ENCODE results near the gene FOCAD.

Gene FOCAD

GRCh38 chr9:20726144-20726543, 42.1 kb downstream of the FOCAD start:
- in situ Hi-C loops (cut with HindIII; ENCODE audit: low sequenced_read_pairs) = no loop called here
- no peak for DNase-seq (ENCODE audit: low read depth)
- no peak for TF ChIP-seq CTCF (IDR thresholded peaks at IDR 0.05; ENCODE audit: low read depth, low read length, missing control alignments)
- no peak overlapping the region for H3K4me3 ChIP-seq (ENCODE audit: low read depth, low read length)

GRCh38 chr9:20728493-20729220, 44.6 kb downstream of the FOCAD start:
- H3K4me3 ChIP-seq (ENCODE audit: low read depth, low read length) = no peak overlapping the region
- no peak for TF ChIP-seq CTCF (IDR thresholded peaks at IDR 0.05; ENCODE audit: low read depth, low read length, missing control alignments)
- in situ Hi-C loops (cut with HindIII; ENCODE audit: low sequenced_read_pairs) = no loop called here
- peak; percentile 24 for DNase-seq (ENCODE audit: low read depth)

- in situ Hi-C loops (cut with HindIII; ENCODE audit: low sequenced_read_pairs) = no loop called here
- TF ChIP-seq CTCF (IDR thresholded peaks at IDR 0.05; ENCODE audit: low read depth, low read length, missing control alignments) = no peak
- no peak for DNase-seq (ENCODE audit: low read depth)
- H3K4me3 ChIP-seq (ENCODE audit: low read depth, low read length) = no peak overlapping the region
These were observed 45.5 kb downstream of the FOCAD start for GRCh38 chr9:20729523-20729922.

- in situ Hi-C loops (cut with HindIII; ENCODE audit: low sequenced_read_pairs) = no loop called here
- DNase-seq (ENCODE audit: low read depth) = peak; percentile 37
- no peak overlapping the region for H3K4me3 ChIP-seq (ENCODE audit: low read depth, low read length)
- TF ChIP-seq CTCF (IDR thresholded peaks at IDR 0.05; ENCODE audit: low read depth, low read length, missing control alignments) = no peak
These were observed 48.1 kb downstream of the FOCAD start for GRCh38 chr9:20732118-20732517.

GRCh38 chr9:20734275-20734674, 50.2 kb downstream of the FOCAD start:
- DNase-seq (ENCODE audit: low read depth) = no peak
- in situ Hi-C loops (cut with HindIII; ENCODE audit: low sequenced_read_pairs) = no loop called here
- TF ChIP-seq CTCF (IDR thresholded peaks at IDR 0.05; ENCODE audit: low read depth, low read length, missing control alignments) = no peak
- no peak overlapping the region for H3K4me3 ChIP-seq (ENCODE audit: low read depth, low read length)

- no peak for DNase-seq (ENCODE audit: low read depth)
- TF ChIP-seq CTCF (IDR thresholded peaks at IDR 0.05; ENCODE audit: low read depth, low read length, missing control alignments) = no peak
- in situ Hi-C loops (cut with HindIII; ENCODE audit: low sequenced_read_pairs) = no loop called here
- H3K4me3 ChIP-seq (ENCODE audit: low read depth, low read length) = no peak overlapping the region
These were observed 56.2 kb downstream of the FOCAD start for GRCh38 chr9:20740304-20740703.
